Stomach (tissue), 4 donors: ENCODE measurements around the gene ESPL1.

ENCODE experiments used
- EP300 ChIP-seq: sonication (generic); formaldehyde crosslinking; IDR thresholded peaks from one replicate; pipeline ENCODE4 v1.6.1; 2017; ENCODE audit warnings: antibody characterized with exemption
- POLR2A ChIP-seq, 4 donors: fragments of 450-650 bp; IDR thresholded peaks; one replicate each; pipeline ENCODE4 v1.6.1; 2016; ENCODE audit warnings: antibody characterized with exemption in 4 of 4, control low read depth in 2 of 4, mild to moderate bottlenecking in 1 of 4, moderate library complexity in 1 of 4
- POLR2AphosphoS5 ChIP-seq, 3 donors: sonication (generic); formaldehyde crosslinking; IDR thresholded peaks; one replicate each; pipeline ENCODE4 v1.6.1; 2016; ENCODE audit warnings: antibody characterized with exemption in 3 of 3
- TF ChIP-seq, protein P1 (sequence below), 7 experiments: fragments of 450-650 bp in 4 of 7; fragments of 200-600 bp in 3 of 7; sonication (generic) in 3 of 7; IDR thresholded peaks; one replicate each; pipeline ENCODE4 v1.5.1; 2016 to 2019; ENCODE audit warnings: antibody characterized with exemption in 7 of 7, control low read depth in 2 of 7, mild to moderate bottlenecking in 1 of 7

DNA sequence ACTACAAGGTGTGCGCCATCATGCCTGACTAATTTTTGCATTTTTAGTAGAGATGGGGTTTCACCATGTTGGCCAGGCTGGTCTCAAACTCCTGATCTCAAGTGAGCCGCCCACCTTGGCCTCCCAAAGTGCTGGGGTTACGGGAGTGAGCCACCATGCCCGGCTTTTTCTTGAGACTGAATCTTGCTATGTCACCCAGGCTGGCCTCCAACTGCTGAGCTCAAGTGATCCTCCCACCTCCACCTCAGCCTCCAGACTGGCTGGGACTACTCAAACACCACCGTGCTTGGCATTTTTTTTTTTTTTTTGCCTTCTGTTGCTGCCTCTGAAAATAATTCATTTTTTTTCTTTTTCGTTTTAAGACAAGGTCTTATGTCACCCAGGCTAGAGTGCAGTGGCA lies 8.2 kb upstream of the ESPL1 start:
- TF ChIP-seq, protein P1, sequence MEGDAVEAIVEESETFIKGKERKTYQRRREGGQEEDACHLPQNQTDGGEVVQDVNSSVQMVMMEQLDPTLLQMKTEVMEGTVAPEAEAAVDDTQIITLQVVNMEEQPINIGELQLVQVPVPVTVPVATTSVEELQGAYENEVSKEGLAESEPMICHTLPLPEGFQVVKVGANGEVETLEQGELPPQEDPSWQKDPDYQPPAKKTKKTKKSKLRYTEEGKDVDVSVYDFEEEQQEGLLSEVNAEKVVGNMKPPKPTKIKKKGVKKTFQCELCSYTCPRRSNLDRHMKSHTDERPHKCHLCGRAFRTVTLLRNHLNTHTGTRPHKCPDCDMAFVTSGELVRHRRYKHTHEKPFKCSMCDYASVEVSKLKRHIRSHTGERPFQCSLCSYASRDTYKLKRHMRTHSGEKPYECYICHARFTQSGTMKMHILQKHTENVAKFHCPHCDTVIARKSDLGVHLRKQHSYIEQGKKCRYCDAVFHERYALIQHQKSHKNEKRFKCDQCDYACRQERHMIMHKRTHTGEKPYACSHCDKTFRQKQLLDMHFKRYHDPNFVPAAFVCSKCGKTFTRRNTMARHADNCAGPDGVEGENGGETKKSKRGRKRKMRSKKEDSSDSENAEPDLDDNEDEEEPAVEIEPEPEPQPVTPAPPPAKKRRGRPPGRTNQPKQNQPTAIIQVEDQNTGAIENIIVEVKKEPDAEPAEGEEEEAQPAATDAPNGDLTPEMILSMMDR (IDR thresholded peaks at IDR 0.05): no peak
- TF ChIP-seq POLR2AphosphoS5 (IDR thresholded peaks at IDR 0.05) (no peak), EP300 (no peak), POLR2A (IDR thresholded peaks at IDR 0.05) (no peak)
